Neural cell (in vitro differentiated cells): ENCODE results near the gene CSNK1G3.

ENCODE experiments used
- CTCF ChIP-seq: fragments of 450-650 bp; IDR thresholded peaks from 2 replicates; pipeline ENCODE4 v1.5.1; 2014; ENCODE audit warnings: antibody characterized with exemption, mild to moderate bottlenecking, moderate library complexity; ENCODE audit not compliant: poor library complexity, severe bottlenecking
- REST ChIP-seq: IDR thresholded peaks from 2 replicates; pipeline ENCODE4 v1.6.1; 2012; ENCODE audit warnings: borderline replicate concordance

GRCh38 chr5:123496892-123497291, 15.1 kb upstream of the CSNK1G3 start:
- TF ChIP-seq CTCF (no peak), REST (no peak)
